Smooth muscle cell (in vitro differentiated cells): ENCODE measurements around the gene DSCAM. TPM values are rescaled to one million over a fixed set of nuclear protein-coding genes. Genes with fewer than 3 reads are reported as not detected.

Source experiments
- DNase-seq: peaks from one replicate; lab custom pipeline; 2025; ENCODE audit not compliant: unreplicated experiment; lab: John Stamatoyannopoulos, UW
- H2AFZ ChIP-seq: fragments of 200-600 bp; sonication (generic); 2 replicates; pipeline ENCODE4 v1.6.0; 2016; ENCODE audit warnings: antibody characterized with exemption, low read depth, mild to moderate bottlenecking
- H3F3A ChIP-seq: fragments of 200-600 bp; sonication (generic); 2 replicates; pipeline ENCODE4 v1.6.0; 2017; ENCODE audit warnings: antibody characterized with exemption, low read depth
- H3K27ac ChIP-seq: fragments of 200-600 bp; sonication (generic); 2 replicates; pipeline ENCODE4 v1.5.1; 2016; ENCODE audit warnings: low read depth, mild to moderate bottlenecking
- H3K27me3 ChIP-seq: fragments of 200-600 bp; sonication (generic); 2 replicates; pipeline ENCODE4 v1.6.1; 2016; ENCODE audit warnings: low read depth, mild to moderate bottlenecking
- H3K36me3 ChIP-seq: fragments of 200-600 bp; sonication (generic); 2 replicates; pipeline ENCODE4 v1.5.1; 2016; ENCODE audit warnings: low read depth
- H3K4me1 ChIP-seq: fragments of 200-600 bp; sonication (generic); 2 replicates; pipeline ENCODE4 v1.5.1; 2016; ENCODE audit warnings: low read depth
- H3K4me2 ChIP-seq: fragments of 200-600 bp; sonication (generic); 2 replicates; pipeline ENCODE4 v1.6.0; 2016; ENCODE audit warnings: mild to moderate bottlenecking
- H3K4me3 ChIP-seq: fragments of 200-600 bp; sonication (generic); 2 replicates; pipeline ENCODE4 v1.5.1; 2016; ENCODE audit warnings: mild to moderate bottlenecking
- H3K79me2 ChIP-seq: fragments of 200-600 bp; sonication (generic); 2 replicates; pipeline ENCODE4 v1.6.0; 2016; ENCODE audit warnings: low read depth, mild to moderate bottlenecking
- H3K9ac ChIP-seq: fragments of 200-600 bp; sonication (generic); 2 replicates; pipeline ENCODE4 v1.6.0; 2016; ENCODE audit warnings: low read depth
- H3K9me3 ChIP-seq: fragments of 200-600 bp; sonication (generic); replicated peaks from 2 replicates; pipeline ENCODE4 v1.5.1; 2016; ENCODE audit warnings: low read depth
- H4K20me1 ChIP-seq: fragments of 200-600 bp; sonication (generic); 2 replicates; pipeline ENCODE4 v1.6.0; 2016; ENCODE audit warnings: low read depth
- CTCF ChIP-seq: fragments of 200-600 bp; sonication (generic); IDR thresholded peaks from 2 replicates; pipeline ENCODE4 v1.5.1; 2017; ENCODE audit warnings: borderline replicate concordance, mild to moderate bottlenecking, antibody characterized with exemption; ENCODE audit not compliant: insufficient read depth, poor library complexity, severe bottlenecking
- WGBS: methylation state at CpG from one replicate; pipeline ENCODE4 v1.1.7; 2016; ENCODE audit warnings: low lambda C conversion rate; 5-methylcytosine and 5-hydroxymethylcytosine counted together
- polyA plus RNA-seq: library from polyadenylated mRNA; unstranded; fragments of >200 nt; fragmentation: Nextera tagmentation; extraction: Ambion mirVana; gene quantifications from 2 replicates; pipeline ENCODE4 v1.2.1, GENCODE V29; 2016
- total RNA-seq: library from RNA; depleted of rRNA; stranded (reverse); fragments of >200 nt; gene quantifications from 2 replicates; pipeline ENCODE4 v1.2.3, GENCODE V29; 2014

DSCAM gene
- total and polyA plus RNA-seq, 2 experiments from 2014 or later, result not detected

- Histone ChIP-seq H3K27me3 (no peaks in the 10 kb centered on the region), H3K9ac (no peak overlapping the region)
- WGBS, result 63% methylated on average over 5 of the region's 5 CpGs
These were observed 158.7 kb downstream of the DSCAM start for GRCh38 chr21:40688106-40688864.

GRCh38 chr21:40687625-40688024 is 159.3 kb downstream of the DSCAM start:
- H3K36me3 ChIP-seq, result no peaks in the 10 kb centered on the region
- H2AFZ ChIP-seq, result no peak overlapping the region
- H3K27me3 ChIP-seq, result no peaks in the 10 kb centered on the region
- no peak overlapping the region for H3K27ac ChIP-seq
- H3K4me2 ChIP-seq, result no peak overlapping the region
- H3K9me3 ChIP-seq, result no peaks in the 10 kb centered on the region
- TF ChIP-seq CTCF, result no peak
- H3K4me3 ChIP-seq, result no peak overlapping the region
- H4K20me1 ChIP-seq, result no peaks in the 10 kb centered on the region
- no peak overlapping the region for H3K9ac ChIP-seq
- peaks cover 12% of the 10 kb centered on the region for H3K4me1 ChIP-seq
- no peak for DNase-seq
- WGBS, result 64% methylated on average over 4 of the region's 4 CpGs
- H3F3A ChIP-seq, result no peaks in the 10 kb centered on the region
- H3K79me2 ChIP-seq, result no peaks in the 10 kb centered on the region

More at GRCh38 chr21:40688106-40688864, 158.7 kb downstream of the DSCAM start:
- Histone ChIP-seq H3F3A (no peaks in the 10 kb centered on the region), H3K27ac (no peak overlapping the region), H3K36me3 (no peaks in the 10 kb centered on the region), H3K4me3 (no peak overlapping the region), H2AFZ (no peak overlapping the region), H3K79me2 (no peaks in the 10 kb centered on the region), H3K4me2 (no peak overlapping the region), H4K20me1 (no peaks in the 10 kb centered on the region), H3K4me1 (peaks cover 12% of the 10 kb centered on the region), H3K9me3 (no peaks in the 10 kb centered on the region)
- DNase-seq, result no peak
- TF ChIP-seq CTCF, result no peak

- Histone ChIP-seq H3K36me3 (no peaks in the 10 kb centered on the region), H4K20me1 (no peaks in the 10 kb centered on the region), H3K9me3 (no peaks in the 10 kb centered on the region), H3K4me1 (peaks cover 12% of the 10 kb centered on the region), H3K9ac (no peak overlapping the region), H3F3A (no peaks in the 10 kb centered on the region), H3K79me2 (no peaks in the 10 kb centered on the region), H2AFZ (no peak overlapping the region), H3K27ac (no peak overlapping the region), H3K4me3 (no peak overlapping the region), H3K27me3 (no peaks in the 10 kb centered on the region), H3K4me2 (no peak overlapping the region)
- TF ChIP-seq CTCF, result no peak
- 92% methylated on average over 5 of the region's 5 CpGs for WGBS
- no peak for DNase-seq
These were observed 160.4 kb downstream of the DSCAM start for GRCh38 chr21:40686526-40686925.

GRCh38 chr21:40685141-40685540 is 161.8 kb downstream of the DSCAM start:
- H3K36me3 ChIP-seq, result no peaks in the 10 kb centered on the region
- H3F3A ChIP-seq, result no peaks in the 10 kb centered on the region
- H3K27me3 ChIP-seq, result no peaks in the 10 kb centered on the region
- 87% methylated on average over 3 of the region's 3 CpGs for WGBS
- peaks cover 12% of the 10 kb centered on the region for H3K4me1 ChIP-seq
- no peak overlapping the region for H3K4me3 ChIP-seq
- H2AFZ ChIP-seq, result no peak overlapping the region
- H3K9me3 ChIP-seq, result no peaks in the 10 kb centered on the region
- no peak overlapping the region for H3K4me2 ChIP-seq
- no peak for DNase-seq
- no peak overlapping the region for H3K9ac ChIP-seq
- no peak for TF ChIP-seq CTCF
- H4K20me1 ChIP-seq, result no peaks in the 10 kb centered on the region
- no peak overlapping the region for H3K27ac ChIP-seq
- H3K79me2 ChIP-seq, result no peaks in the 10 kb centered on the region
